Measurements from ENCODE around the gene PPM1N. TPM values are rescaled to one million over a fixed set of nuclear protein-coding genes. Genes with fewer than 3 reads are reported as not detected.

The PPM1N gene
- total RNA-seq, 6 experiments from 2014 or later = 0.80 to 1.3 (median 1.1) TPM

DNA sequence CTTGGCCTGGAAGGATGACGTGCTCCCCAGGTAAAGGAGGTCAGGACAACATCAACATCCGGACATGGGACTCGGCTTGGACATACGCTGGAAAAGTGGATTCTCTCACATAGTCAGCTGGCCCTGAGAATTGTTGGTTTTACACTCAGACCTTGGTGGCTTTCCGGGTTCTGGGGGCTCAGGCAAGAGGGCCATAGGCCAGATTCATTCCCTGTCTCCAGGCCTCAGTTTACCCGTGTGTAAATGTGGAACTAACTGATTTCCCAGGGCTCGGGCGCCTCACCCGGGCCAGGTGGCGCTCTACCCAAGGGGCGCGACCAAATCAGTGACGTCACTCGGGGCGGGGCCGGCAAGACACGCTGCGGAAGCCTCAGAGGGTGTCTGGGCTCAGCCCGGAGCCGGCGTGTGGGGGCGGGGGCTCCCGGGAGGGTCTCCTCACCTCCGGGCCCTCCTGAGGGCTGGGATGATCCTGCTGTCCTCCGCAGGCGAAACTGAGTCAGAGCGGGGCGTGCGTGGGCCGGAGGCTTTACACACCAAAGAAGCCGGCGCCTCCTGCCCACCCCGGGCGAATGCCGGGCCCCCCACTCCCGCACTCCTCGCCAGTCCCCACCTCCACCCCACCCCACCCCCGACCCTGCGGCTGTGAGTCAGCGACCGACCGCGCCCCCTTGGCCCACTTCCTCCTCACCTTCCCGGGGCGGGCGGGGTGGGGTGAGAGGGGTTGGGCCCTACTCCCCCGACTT, 8.2 kb downstream of the PPM1N start:
- Mint-ChIP-seq H3K27me3 (ENCODE audit: insufficient read depth) (no peaks in the 10 kb centered on the region; the same call in 1 of the 2 replicates), H3K27ac (peak overlapping the region; percentile 89), H3K9me3 (no peaks in the 10 kb centered on the region), H3K4me1 (ENCODE audit: low read depth) (peaks cover 36% of the 10 kb centered on the region), H3K4me3 (peak overlapping the region; percentile 95), H3K36me3 (ENCODE audit: low read depth) (peaks cover 17% of the 10 kb centered on the region)
- TF ChIP-seq, protein P1, sequence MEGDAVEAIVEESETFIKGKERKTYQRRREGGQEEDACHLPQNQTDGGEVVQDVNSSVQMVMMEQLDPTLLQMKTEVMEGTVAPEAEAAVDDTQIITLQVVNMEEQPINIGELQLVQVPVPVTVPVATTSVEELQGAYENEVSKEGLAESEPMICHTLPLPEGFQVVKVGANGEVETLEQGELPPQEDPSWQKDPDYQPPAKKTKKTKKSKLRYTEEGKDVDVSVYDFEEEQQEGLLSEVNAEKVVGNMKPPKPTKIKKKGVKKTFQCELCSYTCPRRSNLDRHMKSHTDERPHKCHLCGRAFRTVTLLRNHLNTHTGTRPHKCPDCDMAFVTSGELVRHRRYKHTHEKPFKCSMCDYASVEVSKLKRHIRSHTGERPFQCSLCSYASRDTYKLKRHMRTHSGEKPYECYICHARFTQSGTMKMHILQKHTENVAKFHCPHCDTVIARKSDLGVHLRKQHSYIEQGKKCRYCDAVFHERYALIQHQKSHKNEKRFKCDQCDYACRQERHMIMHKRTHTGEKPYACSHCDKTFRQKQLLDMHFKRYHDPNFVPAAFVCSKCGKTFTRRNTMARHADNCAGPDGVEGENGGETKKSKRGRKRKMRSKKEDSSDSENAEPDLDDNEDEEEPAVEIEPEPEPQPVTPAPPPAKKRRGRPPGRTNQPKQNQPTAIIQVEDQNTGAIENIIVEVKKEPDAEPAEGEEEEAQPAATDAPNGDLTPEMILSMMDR (IDR thresholded peaks at IDR 0.05) = peak; percentile 76
- peak; percentile 84 for DNase-seq

DNA sequence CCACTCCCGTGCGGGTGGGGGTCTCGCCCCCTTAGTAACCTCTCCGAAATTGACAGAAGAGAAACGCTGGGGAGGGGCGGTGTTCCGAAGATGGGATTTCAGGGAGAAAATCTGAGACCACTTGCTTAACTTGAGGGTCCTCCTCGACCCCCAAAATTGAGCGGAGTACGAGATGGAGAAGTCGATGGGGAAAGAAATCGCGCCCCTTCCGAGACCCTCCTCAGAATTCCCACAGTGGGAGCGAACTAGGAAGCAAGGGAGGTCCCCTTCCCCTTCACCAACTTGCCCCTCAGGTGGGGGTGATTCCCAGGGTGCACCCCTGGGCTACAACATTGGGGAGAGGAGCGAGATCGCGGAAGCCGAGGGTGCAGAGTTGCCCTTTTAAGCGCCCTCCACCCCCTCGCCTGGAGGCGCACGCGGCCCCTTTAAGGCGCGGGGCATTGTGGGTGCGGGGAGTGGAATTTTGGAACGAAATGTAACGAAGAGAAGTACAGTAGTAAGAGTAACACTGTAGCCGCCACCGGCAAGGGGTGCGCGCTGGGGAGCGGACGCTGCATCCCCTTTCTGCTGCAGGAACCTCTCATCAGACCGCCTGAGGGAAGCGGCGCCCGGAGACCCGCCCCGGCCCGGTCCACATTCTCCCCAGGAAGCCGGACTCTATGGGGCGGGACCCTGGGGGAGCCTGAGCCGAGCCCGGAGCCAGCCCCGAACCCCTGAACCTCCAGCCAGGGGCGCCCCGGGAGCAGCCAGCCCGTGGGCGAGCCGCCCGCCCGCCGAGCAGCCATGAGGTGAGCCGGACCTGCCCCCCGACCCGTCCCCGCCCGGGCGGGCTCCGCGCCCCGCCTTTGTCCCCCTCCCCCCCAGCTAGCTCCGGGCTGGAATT, 9.0 kb downstream of the PPM1N start, which contains the start of gene VASP:
Gene VASP (plus strand): TSS at position 491 of the 883 bp plus-strand sequence. CDS start 293 bp downstream, at position 784.
- Mint-ChIP-seq H3K9me3 (no peaks in the 10 kb centered on the region), H3K27ac (peak within 1 kb of the TSS; percentile 89), H3K27me3 (ENCODE audit: insufficient read depth) (no peaks in the 10 kb centered on the region; the same call in 1 of the 2 replicates), H3K4me1 (ENCODE audit: low read depth) (peaks cover 36% of the 10 kb centered on the region), H3K36me3 (ENCODE audit: low read depth) (peaks cover 17% of the 10 kb centered on the region), H3K4me3 (peak within 1 kb of the TSS; percentile 95)
- DNase-seq = peak; percentile 81
- TF ChIP-seq, protein P1 (IDR thresholded peaks at IDR 0.05) = no peak; the same call in 1 of the 2 replicates

DNA sequence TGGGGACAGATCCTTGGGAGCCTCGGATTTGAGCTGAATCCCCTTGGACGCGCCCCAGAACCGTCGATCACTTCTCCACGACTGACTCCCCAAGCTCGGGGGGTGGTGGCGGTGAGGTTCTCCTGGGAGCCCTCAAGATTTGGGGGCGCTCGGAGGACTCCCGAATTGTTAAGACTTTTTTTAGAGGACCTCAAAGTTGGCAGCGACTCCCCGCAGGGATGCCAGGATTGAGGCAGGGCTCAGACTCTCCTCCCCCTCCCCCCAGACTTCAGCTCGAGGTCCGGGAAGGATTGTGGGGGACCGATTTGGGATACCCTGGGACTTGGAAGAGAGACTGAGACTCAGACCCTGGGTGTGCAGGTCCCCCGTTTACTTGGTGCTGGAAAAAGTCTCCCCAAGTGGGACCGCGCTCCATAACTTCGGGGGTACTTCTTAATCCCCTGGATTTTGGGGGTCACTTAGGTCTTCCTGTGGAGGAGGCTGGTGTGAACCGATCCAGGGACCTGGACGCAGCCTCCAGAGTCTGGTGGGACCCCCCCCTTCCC, 9.7 kb downstream of the PPM1N start:
- no peaks in the 10 kb centered on the region for H3K9me3 Mint-ChIP-seq
- no peaks in the 10 kb centered on the region; the same call in 1 of the 2 replicates for H3K27me3 Mint-ChIP-seq (ENCODE audit: insufficient read depth)
- H3K4me3 Mint-ChIP-seq = peak overlapping the region; percentile 95
- H3K36me3 Mint-ChIP-seq (ENCODE audit: low read depth) = peaks cover 17% of the 10 kb centered on the region
- no peak for DNase-seq
- TF ChIP-seq, protein P1 (IDR thresholded peaks at IDR 0.05) = no peak
- peaks cover 36% of the 10 kb centered on the region for H3K4me1 Mint-ChIP-seq (ENCODE audit: low read depth)
- peak overlapping the region; percentile 80 for H3K27ac Mint-ChIP-seq

DNA sequence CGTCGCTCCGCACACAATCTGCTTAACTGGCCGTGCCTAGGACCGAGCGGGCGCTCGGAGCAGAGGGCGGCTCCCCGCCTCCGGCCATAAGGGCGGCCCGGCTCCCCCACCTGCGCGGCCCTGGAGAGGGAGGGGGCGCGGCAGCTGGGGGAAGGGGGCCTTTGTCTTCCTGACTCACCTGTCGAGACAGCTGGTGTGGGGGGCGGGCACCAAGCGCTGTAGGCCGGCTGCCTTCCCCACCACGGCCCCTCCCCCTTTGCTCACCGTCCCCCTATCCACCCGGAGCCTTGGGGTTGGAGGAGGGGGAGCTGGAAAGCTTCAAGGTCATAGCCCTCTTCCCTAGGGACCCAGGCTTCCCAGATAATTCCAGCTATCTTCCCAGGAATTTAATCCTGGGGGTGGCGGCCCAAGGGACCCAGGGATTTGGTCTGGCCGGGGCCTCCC, 10.2 kb downstream of the PPM1N start:
- Mint-ChIP-seq H3K27me3 (ENCODE audit: insufficient read depth) (no peaks in the 10 kb centered on the region; the same call in 1 of the 2 replicates), H3K36me3 (ENCODE audit: low read depth) (peaks cover 17% of the 10 kb centered on the region), H3K9me3 (no peaks in the 10 kb centered on the region), H3K4me3 (peak overlapping the region; percentile 95), H3K4me1 (ENCODE audit: low read depth) (peaks cover 36% of the 10 kb centered on the region), H3K27ac (peak overlapping the region; percentile 80; the same call in 1 of the 2 replicates)
- no peak for DNase-seq
- TF ChIP-seq, protein P1 (IDR thresholded peaks at IDR 0.05) = no peak
